ENCODE measurements around the gene PACRG.

Gene PACRG

GRCh38 chr6:163324688-163325389 is 597.1 kb downstream of the PACRG start:
- peak; percentile 73 for DNase-seq

DNA sequence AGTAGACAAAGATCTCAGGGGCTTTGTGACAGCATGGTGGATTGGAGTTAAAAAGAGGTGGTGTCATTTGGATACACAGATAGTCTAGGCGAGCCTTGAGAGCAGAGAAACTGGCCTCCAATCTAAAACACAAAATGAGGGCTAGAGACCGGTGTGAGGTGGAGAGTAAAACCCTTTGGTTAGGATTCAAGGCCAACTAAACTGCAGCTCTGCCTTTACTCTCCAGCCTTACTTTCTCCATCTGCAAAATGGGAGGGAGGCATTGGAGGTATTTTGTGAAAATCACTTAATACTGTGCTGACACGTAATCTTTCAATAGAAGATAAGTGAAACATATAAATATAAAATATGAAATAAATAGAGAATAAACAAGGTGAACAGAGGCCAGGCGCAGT is 597.6 kb downstream of the PACRG start:
- no peak for DNase-seq

GRCh38 chr6:163327165-163327880 is 599.5 kb downstream of the PACRG start:
- DNase-seq = no peak

DNA sequence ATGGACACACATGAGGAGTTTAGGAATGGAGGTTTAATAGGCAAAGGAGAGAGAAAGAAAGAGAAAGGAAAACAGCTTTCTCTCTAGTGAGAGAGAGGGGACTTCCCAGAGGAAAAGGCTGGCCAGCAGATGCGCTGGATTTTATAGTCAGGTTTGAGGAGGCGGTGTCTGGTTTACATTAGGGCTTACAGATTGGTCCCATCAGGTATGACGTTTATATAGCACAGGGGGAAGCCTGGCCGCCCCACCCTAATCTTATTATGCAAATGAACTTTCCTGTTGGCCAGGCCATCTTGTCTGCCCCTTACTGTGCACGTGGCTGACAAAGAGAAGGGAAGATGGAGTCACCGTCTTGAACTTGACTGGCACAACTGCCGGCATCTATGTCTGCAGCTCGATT is 600.1 kb downstream of the PACRG start:
- no peak for DNase-seq

DNA sequence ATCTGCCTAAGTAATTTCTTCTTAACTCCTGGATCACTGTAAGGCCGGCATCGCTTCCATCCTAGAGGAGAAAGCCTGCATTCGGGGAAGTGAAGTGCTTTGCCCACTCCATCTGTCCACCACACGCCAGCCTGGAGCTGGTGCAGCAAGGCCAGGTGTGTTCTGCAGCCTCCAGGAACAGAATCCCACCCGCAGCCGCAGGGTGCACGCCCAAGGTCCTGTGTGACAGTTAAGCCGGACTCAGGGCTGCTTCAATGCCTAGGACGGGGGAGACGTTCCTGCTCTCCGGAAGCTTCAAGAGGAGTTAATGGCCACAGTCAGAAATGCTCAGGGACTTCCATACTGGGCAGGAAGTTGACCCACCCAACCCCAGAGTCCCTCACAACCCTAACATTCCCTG is 600.6 kb downstream of the PACRG start:
- DNase-seq = no peak

DNA sequence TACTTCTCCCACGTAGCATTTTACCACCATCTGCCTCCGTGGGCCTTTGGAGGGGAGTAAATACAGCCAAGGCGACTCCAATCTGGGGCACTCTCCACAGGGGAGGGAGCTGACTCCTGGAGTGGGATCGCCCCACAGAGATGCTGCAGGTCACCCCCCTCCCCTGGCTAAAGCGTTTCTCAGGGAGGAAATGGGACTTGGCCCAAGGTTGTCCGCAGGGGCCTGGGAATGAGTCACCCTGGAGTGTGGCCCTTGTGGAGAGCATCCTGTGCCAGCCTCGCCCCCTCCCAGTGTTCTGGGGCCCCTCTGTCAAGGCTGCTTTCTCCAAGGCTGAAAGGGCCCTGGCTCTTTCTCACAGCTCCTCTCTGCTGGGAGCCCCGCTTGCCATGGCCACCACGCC is 602.2 kb downstream of the PACRG start:
- no peak for DNase-seq

GRCh38 chr6:163331245-163331644 is 603.5 kb downstream of the PACRG start:
- no peak for DNase-seq

DNA sequence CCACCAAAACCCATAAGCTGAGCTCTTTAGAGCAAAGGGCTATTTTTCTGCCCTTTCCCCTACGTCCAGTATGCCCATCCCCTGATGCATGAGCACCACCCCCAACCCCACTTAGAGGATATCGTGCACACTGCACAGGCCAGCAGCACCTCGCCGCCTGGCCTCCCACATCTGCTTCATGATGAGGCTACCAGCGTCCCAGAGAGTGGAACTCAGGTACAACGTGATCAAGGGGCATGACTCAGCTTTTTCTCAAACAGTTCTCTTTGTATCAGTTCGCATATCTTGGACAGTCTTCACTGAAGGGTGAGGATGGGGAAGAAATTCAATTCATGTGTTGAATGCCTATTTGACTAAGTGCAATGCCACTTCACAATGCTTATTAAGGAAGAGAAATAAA is 604.8 kb downstream of the PACRG start:
- DNase-seq = no peak

GRCh38 chr6:163333038-163333437 is 605.3 kb downstream of the PACRG start:
- no peak for DNase-seq

- DNase-seq = no peak
Measured at GRCh38 chr6:163333701-163334663, 606.2 kb downstream of the PACRG start.

DNA sequence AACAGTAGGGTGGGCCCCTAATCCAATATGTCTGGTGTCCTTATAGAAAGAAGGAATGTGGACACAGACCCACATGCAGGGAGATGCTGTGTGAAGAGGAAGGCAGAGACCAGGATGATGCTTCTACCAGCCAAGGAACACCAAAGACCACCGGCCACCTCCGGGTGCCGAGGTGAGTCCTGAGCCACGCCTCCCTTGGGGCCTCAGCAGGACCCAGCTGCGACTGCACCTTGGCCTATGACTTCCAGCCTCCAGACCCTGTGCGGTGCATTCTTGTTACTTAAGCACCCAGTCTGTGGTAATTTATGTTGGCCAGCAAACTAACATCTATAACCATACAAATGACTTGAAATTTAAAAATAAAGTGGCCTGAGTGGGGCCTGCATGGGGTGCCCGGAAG is 607.3 kb downstream of the PACRG start:
- DNase-seq = no peak

- peak; percentile 85 for DNase-seq
Measured at GRCh38 chr6:163335671-163336545, 608.1 kb downstream of the PACRG start.

DNA sequence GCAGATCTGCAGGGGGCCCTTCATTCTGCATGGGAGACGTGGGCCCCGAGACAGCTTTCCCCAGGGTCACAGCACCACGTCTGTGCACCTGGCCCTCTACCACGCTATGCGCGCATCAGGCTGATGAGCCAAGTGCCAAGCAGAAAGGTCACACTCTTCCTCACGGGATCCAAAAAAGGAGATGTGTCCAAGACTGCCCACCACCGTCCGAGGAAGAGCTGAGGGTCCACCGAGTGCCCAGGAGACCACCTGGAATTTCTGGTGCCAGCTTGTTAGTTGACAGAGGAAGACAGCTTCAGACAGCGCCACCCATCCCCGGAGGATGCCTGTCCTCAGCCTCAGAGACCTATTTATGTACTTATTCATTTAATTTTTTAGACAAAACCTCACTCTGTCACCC is 609.2 kb downstream of the PACRG start:
- no peak for DNase-seq

DNA sequence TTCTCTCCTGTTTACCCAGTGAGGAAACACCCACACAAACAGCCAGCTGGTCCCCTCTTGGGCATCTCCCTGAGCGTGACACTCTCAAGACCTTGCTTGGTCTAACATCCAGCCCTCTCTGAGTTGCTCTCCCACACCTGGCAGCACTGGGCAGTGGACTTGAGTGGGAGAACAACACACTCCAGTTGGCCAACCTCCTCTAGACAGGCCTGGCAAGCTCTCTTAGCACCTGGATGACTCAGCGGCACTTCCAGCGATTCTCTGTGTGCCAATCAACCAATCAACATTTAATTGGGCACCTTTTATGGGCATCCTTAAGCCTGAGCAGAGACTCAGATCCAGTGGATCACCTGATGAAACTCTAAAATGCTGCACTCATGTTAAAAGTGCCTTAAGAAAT is 610.2 kb downstream of the PACRG start:
- no peak for DNase-seq

GRCh38 chr6:163338671-163339405 is 611.1 kb downstream of the PACRG start:
- DNase-seq = peak; percentile 84

DNA sequence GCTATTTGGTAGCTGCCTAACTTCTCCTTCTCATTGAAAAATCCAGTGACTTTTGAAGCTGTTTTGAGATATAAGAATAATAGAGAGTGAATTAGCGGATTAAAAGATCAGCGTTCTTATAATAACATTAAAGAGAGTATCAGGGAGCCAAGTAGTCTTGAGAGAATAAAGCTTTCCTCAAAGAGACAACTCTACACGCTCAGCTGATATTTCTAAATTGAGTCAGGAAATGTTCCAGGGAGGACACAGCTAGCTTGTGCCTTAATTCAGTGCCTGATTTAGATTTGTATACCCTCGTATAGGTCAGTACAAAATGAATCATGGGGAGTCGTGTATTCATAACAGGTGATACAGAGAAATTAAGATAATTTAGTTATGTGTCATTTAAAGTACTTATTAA is 611.7 kb downstream of the PACRG start:
- DNase-seq = no peak

- no peak for DNase-seq
Measured at GRCh38 chr6:163340201-163340887, 612.6 kb downstream of the PACRG start.

GRCh38 chr6:163341224-163342061 is 613.7 kb downstream of the PACRG start:
- DNase-seq = no peak

GRCh38 chr6:163342571-163343539 is 615.1 kb downstream of the PACRG start:
- DNase-seq = no peak

All from left hindlimb (tissue), 1 donor.